Naive thymus-derived CD4-positive, alpha-beta T cell (primary cell): ENCODE results near the gene ALDH5A1. TPM values are rescaled to one million over a fixed set of nuclear protein-coding genes. Genes with fewer than 3 reads are reported as not detected.

ENCODE experiments used
- ATAC-seq: fragments of 150-1000 bp; cut with Tn5 transposase; 2 replicates; pipeline ENCODE4 v1.10.0; 2021; ENCODE audit warnings: mild to moderate bottlenecking, moderate library complexity
- CTCF ChIA-PET: fragments of 350-600 bp; sonication (Branson Sonifier 250); formaldehyde crosslinking; loops from one replicate; lab custom pipeline; 2021; ENCODE audit warnings: antibody characterized with exemption; lab: Charles Lee
- POLR2A ChIA-PET: fragments of 350-600 bp; sonication (Branson Sonifier 250); formaldehyde crosslinking; loops from one replicate; lab custom pipeline; 2021; ENCODE audit warnings: antibody characterized with exemption, inconsistent platforms; lab: Charles Lee
- DNase-seq, 9 donors: peaks; one replicate each; pipeline versions ENCODE4 v3.0.0 to v3.0.0-alpha.2; 2020 to 2022; ENCODE audit warnings: mixed read lengths in 1 of 9
- H3K27ac ChIP-seq: one replicate; pipeline ENCODE4 v1.7.0; 2013; ENCODE audit warnings: mild to moderate bottlenecking, low read depth, low read length, moderate library complexity
- H3K27me3 ChIP-seq, 2 donors: one replicate each; pipeline ENCODE4 v1.7.0; 2013; ENCODE audit warnings: low read length in 2 of 2, mild to moderate bottlenecking in 2 of 2, moderate library complexity in 2 of 2; ENCODE audit not compliant: control insufficient read depth in 2 of 2, insufficient read depth in 2 of 2
- H3K36me3 ChIP-seq, 3 experiments: 1 replicate in 2 of 3; 2 replicates in 1 of 3; pipeline ENCODE4 v1.7.0; 2013; ENCODE audit warnings: low read length in 3 of 3, mild to moderate bottlenecking in 3 of 3, moderate library complexity in 1 of 3; ENCODE audit not compliant: insufficient read depth in 3 of 3, control insufficient read depth in 2 of 3
- H3K4me1 ChIP-seq, 2 donors: one replicate each; pipeline ENCODE4 v1.7.0; 2013; ENCODE audit warnings: low read length in 2 of 2, mild to moderate bottlenecking in 2 of 2, moderate library complexity in 1 of 2; ENCODE audit not compliant: control insufficient read depth in 2 of 2, insufficient read depth in 2 of 2
- H3K4me3 ChIP-seq: 2 replicates; pipeline ENCODE4 v1.7.0; 2013; ENCODE audit warnings: mild to moderate bottlenecking, low read length
- H3K9me3 ChIP-seq, 3 experiments: 1 replicate in 2 of 3; 2 replicates in 1 of 3; pipeline ENCODE4 v1.7.0; 2013; ENCODE audit warnings: low read length in 3 of 3; ENCODE audit not compliant: control insufficient read depth in 2 of 3
- H3K27ac Mint-ChIP-seq, 9 donors: one replicate each; pipeline ENCODE4 v1.8.0; 2020 to 2022; ENCODE audit warnings: mixed read lengths in 9 of 9, mild to moderate bottlenecking in 8 of 9, moderate library complexity in 5 of 9, inconsistent platforms in 2 of 9
- H3K27me3 Mint-ChIP-seq, 5 donors: one replicate each; pipeline ENCODE4 v1.8.0; 2021 to 2022; ENCODE audit warnings: mixed read lengths in 5 of 5, mild to moderate bottlenecking in 1 of 5
- H3K36me3 Mint-ChIP-seq, 5 donors: one replicate each; pipeline ENCODE4 v1.8.0; 2020 to 2022; ENCODE audit warnings: mixed read lengths in 5 of 5, mild to moderate bottlenecking in 3 of 5, inconsistent platforms in 1 of 5
- H3K4me1 Mint-ChIP-seq, 7 donors: one replicate each; pipeline ENCODE4 v1.8.0; 2020 to 2022; ENCODE audit warnings: mixed read lengths in 7 of 7, mild to moderate bottlenecking in 3 of 7, inconsistent platforms in 1 of 7
- H3K4me3 Mint-ChIP-seq, 10 donors: one replicate each; pipeline ENCODE4 v1.8.0; 2020 to 2022; ENCODE audit warnings: mild to moderate bottlenecking in 10 of 10, mixed read lengths in 10 of 10, moderate library complexity in 6 of 10, inconsistent platforms in 2 of 10
- H3K9me3 Mint-ChIP-seq, 11 donors: one replicate each; pipeline ENCODE4 v1.8.0; 2020 to 2022; ENCODE audit warnings: mixed read lengths in 11 of 11, mild to moderate bottlenecking in 4 of 11, inconsistent platforms in 1 of 11, moderate library complexity in 1 of 11
- intact Hi-C, 2 donors: fragments of 100-400 bp; cut with micrococcal nuclease; formaldehyde crosslinking; loops; one replicate each; pipeline ENCODE4 v1.15.1; 2023
- polyA plus RNA-seq, 2 donors: library from polyadenylated mRNA; unstranded; fragments of 300-500 nt; fragmentation: Illumina TruSeq; gene quantifications; one replicate each; pipeline ENCODE4 v1.2.3, GENCODE V29; 2021
- total RNA-seq, 6 experiments: library from RNA in 5 of 6; stranded (reverse) in 5 of 6; gene quantifications; 1 replicate in 5 of 6; 2 replicates in 1 of 6; pipeline ENCODE4 v1.2.3 and lab custom pipeline; 2021 to 2026

ALDH5A1 gene
- total and polyA plus RNA-seq, 7 experiments from 2014 or later: 5.7 to 20.6 (median 12.3) TPM

- Mint-ChIP-seq H3K4me1 (no peaks in the 10 kb centered on the region), H3K36me3 (no peaks in the 10 kb centered on the region), H3K27ac (no peak overlapping the region), H3K9me3 (no peaks in the 10 kb centered on the region), H3K27me3 (peaks cover 0 to 16% (median 0%) of the 10 kb centered on the region in 5 donors), H3K4me3 (no peak overlapping the region)
- DNase-seq: no peak
- POLR2A ChIA-PET: interaction anchor here (1.1 kb wide), 1 partner anchor 15 kb away, joined by 5 read pairs; no protein-coding TSS in a partner anchor
- no peaks in the 10 kb centered on the region for H3K9me3 ChIP-seq
- H3K36me3 ChIP-seq: no peaks in the 10 kb centered on the region
- H3K4me3 ChIP-seq: no peak overlapping the region
- H3K4me1 ChIP-seq: no peaks in the 10 kb centered on the region
- ATAC-seq: no peak
- intact Hi-C loops: no loop called here
- no peaks in the 10 kb centered on the region for H3K27me3 ChIP-seq
- CTCF ChIA-PET: interaction anchor here (0.9 to 1.2 kb wide), 2 partner anchors 13 to 15 kb away, joined by 3 read pairs; no protein-coding TSS in a partner anchor
- H3K27ac ChIP-seq: no peak overlapping the region
Observed at GRCh38 chr6:24566020-24566767, 71.4 kb downstream of the ALDH5A1 start.

DNA sequence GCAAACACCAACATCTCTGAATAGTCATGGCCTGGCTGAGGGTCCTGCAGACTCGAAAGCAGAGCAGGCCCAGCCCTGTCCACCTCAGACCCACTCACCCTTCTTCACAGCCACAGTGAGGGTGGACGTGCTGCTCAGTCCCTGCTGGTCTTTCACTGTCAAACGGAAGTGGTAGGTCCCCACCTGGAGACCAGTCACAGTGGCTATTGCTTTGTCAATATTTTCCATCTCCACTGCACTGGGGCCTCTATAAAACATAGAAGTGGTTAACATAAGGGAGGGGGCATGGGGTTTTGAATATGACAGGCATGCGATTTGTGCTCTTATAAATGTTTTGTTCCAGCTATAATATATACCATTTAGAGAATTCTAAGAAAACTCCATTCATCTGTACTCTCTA is 73.9 kb downstream of the ALDH5A1 start:
- H3K27ac Mint-ChIP-seq: no peak overlapping the region
- no peaks in the 10 kb centered on the region for H3K9me3 ChIP-seq
- no peaks in the 10 kb centered on the region for H3K36me3 Mint-ChIP-seq
- no peaks in the 10 kb centered on the region for H3K36me3 ChIP-seq
- H3K4me1 Mint-ChIP-seq: peaks cover 0 to 2% (median 0%) of the 10 kb centered on the region in 7 donors
- peaks cover 0 to 16% (median 0%) of the 10 kb centered on the region in 5 donors for H3K27me3 Mint-ChIP-seq
- ChIA-PET CTCF (interaction anchor here (0.6 to 1.0 kb wide), 2 partner anchors 12 to 16 kb away, joined by 3 to 4 read pairs; no protein-coding TSS in a partner anchor), POLR2A (interaction anchor here (0.6 kb wide), 1 partner anchor 508 kb away, joined by 3 read pairs; no protein-coding TSS in a partner anchor)
- intact Hi-C loops: no loop called here
- H3K4me3 Mint-ChIP-seq: no peak overlapping the region
- no peaks in the 10 kb centered on the region for H3K27me3 ChIP-seq
- H3K9me3 Mint-ChIP-seq: no peaks in the 10 kb centered on the region
- DNase-seq (no peak), ATAC-seq (no peak)
- no peak overlapping the region for H3K4me3 ChIP-seq
- no peak overlapping the region for H3K27ac ChIP-seq
- H3K4me1 ChIP-seq: no peaks in the 10 kb centered on the region

DNA sequence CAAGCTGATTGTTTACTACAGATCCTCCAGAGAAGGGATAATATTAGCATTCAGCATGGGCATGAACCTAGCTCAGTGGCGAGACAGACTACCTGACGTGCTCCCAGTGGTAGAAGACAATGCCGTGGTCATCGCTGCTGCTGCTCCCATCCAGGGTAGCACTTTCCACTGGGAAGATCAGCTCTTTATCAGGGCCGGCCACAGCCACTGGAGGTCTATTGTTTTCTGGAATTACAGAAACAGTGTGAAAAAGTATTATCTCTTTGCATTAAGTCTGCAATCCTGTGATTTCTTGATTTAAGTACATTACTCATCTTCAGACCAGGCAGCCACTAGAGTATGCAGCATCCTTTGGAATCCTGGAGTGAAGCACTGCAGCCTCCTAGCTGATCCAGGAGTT is 75.0 kb downstream of the ALDH5A1 start:
- CTCF ChIA-PET: interaction anchor here (0.7 kb wide), 1 partner anchor 173 kb away, joined by 3 read pairs; no protein-coding TSS in a partner anchor
- H3K27ac Mint-ChIP-seq: no peak overlapping the region
- H3K9me3 Mint-ChIP-seq: no peaks in the 10 kb centered on the region
- peaks cover 0 to 16% (median 0%) of the 10 kb centered on the region in 5 donors for H3K27me3 Mint-ChIP-seq
- no peaks in the 10 kb centered on the region for H3K4me1 ChIP-seq
- H3K4me1 Mint-ChIP-seq: peaks cover 0 to 2% (median 0%) of the 10 kb centered on the region in 7 donors
- H3K4me3 Mint-ChIP-seq: no peak overlapping the region
- intact Hi-C loops: no loop called here
- DNase-seq (no peak), ATAC-seq (no peak)
- POLR2A ChIA-PET: no interaction called here
- no peaks in the 10 kb centered on the region for H3K36me3 Mint-ChIP-seq
- no peaks in the 10 kb centered on the region for H3K27me3 ChIP-seq
- H3K4me3 ChIP-seq: no peak overlapping the region
- no peak overlapping the region for H3K27ac ChIP-seq
- H3K9me3 ChIP-seq: no peaks in the 10 kb centered on the region
- no peaks in the 10 kb centered on the region for H3K36me3 ChIP-seq

DNA sequence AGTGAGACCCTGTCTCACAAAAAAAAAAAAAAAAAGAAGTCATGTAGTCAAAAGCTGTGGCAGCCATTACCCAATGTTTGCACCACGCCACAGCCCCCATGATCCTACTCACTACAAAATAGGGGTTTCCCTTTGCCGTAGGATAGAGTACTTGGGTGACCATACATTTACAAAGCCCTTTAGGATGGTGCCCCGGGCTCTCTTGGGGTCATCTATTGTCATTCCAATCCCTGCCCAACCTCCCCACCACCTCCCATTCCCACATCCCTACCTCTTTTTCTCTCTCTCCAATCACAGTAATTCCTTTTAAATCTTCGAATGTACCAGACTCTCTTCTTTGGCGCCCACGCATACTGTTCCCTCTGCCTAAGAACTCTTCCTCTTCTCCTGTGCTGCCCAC is 76.6 kb downstream of the ALDH5A1 start:
- no peaks in the 10 kb centered on the region for H3K27me3 ChIP-seq
- no peak overlapping the region for H3K4me3 Mint-ChIP-seq
- no peaks in the 10 kb centered on the region for H3K36me3 ChIP-seq
- ChIA-PET POLR2A (no interaction called here), CTCF (interaction anchor here (2.4 kb wide), 1 partner anchor 10 kb away, joined by 7 read pairs; no protein-coding TSS in a partner anchor)
- H3K9me3 ChIP-seq: no peaks in the 10 kb centered on the region
- H3K4me1 Mint-ChIP-seq: peaks cover 0 to 2% (median 0%) of the 10 kb centered on the region in 7 donors
- H3K9me3 Mint-ChIP-seq: no peaks in the 10 kb centered on the region
- ATAC-seq (no peak), DNase-seq (no peak)
- no peak overlapping the region for H3K4me3 ChIP-seq
- no peaks in the 10 kb centered on the region for H3K36me3 Mint-ChIP-seq
- no peak overlapping the region for H3K27ac ChIP-seq
- H3K27ac Mint-ChIP-seq: no peak overlapping the region
- H3K27me3 Mint-ChIP-seq: peaks cover 0 to 20% (median 0%) of the 10 kb centered on the region in 5 donors
- H3K4me1 ChIP-seq: no peaks in the 10 kb centered on the region
- intact Hi-C loops: no loop called here

GRCh38 chr6:24574809-24575208 is 80.0 kb downstream of the ALDH5A1 start:
- Histone ChIP-seq H3K9me3 (no peaks in the 10 kb centered on the region), H3K27ac (no peak overlapping the region), H3K36me3 (no peaks in the 10 kb centered on the region), H3K4me1 (no peaks in the 10 kb centered on the region), H3K27me3 (no peaks in the 10 kb centered on the region), H3K4me3 (no peak overlapping the region)
- peaks cover 0 to 28% (median 0%) of the 10 kb centered on the region in 5 donors for H3K27me3 Mint-ChIP-seq
- no peak overlapping the region for H3K4me3 Mint-ChIP-seq
- intact Hi-C loops: no loop called here
- H3K4me1 Mint-ChIP-seq: peaks cover 0 to 2% (median 0%) of the 10 kb centered on the region in 7 donors
- no peak overlapping the region for H3K27ac Mint-ChIP-seq
- DNase-seq: no peak
- no peaks in the 10 kb centered on the region for H3K36me3 Mint-ChIP-seq
- ChIA-PET POLR2A (no interaction called here), CTCF (no interaction called here)
- H3K9me3 Mint-ChIP-seq: no peaks in the 10 kb centered on the region
- ATAC-seq: peak; percentile 57

DNA sequence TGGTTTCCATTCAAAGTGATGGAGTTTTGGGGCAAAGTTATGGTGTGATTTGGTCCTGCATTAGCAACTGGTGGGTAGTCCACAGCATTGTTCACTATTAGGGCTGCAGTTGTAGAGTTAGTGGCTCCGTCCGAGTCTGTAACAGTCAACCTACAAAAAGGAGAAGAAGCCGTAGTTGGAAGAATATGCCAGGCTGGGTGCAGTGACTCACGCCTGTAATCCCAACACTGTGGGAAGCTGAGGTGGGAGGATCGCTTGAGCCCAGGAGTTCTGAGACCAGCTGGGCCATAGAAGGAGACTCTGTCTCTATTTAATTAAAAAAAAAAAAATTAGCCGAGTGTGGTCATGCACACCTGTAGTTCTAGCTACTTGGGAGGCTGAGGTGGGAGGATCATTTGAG is 81.7 kb downstream of the ALDH5A1 start:
- no peaks in the 10 kb centered on the region for H3K36me3 ChIP-seq
- Mint-ChIP-seq H3K4me1 (peaks cover 0 to 4% (median 0%) of the 10 kb centered on the region in 7 donors), H3K9me3 (no peaks in the 10 kb centered on the region), H3K4me3 (no peak overlapping the region), H3K27ac (no peak overlapping the region), H3K27me3 (peaks cover 0 to 28% (median 0%) of the 10 kb centered on the region in 5 donors), H3K36me3 (no peaks in the 10 kb centered on the region)
- ChIA-PET POLR2A (no interaction called here), CTCF (interaction anchor here (0.6 to 1.4 kb wide), 3 partner anchors 12 to 501 kb away, joined by 3 to 5 read pairs (median 4); no protein-coding TSS in a partner anchor)
- intact Hi-C loops: no loop called here
- H3K27me3 ChIP-seq: no peaks in the 10 kb centered on the region
- H3K4me3 ChIP-seq: no peak overlapping the region
- no peak for ATAC-seq
- H3K27ac ChIP-seq: no peak overlapping the region
- no peaks in the 10 kb centered on the region for H3K9me3 ChIP-seq
- DNase-seq: no peak
- no peaks in the 10 kb centered on the region for H3K4me1 ChIP-seq
